CD4-positive, alpha-beta memory T cell (primary cell): ENCODE results near the gene KIAA1755. TPM values are rescaled to one million over a fixed set of nuclear protein-coding genes. Genes with fewer than 3 reads are reported as not detected.
"Not testable (repeated sequence)": the region's sequence is repeated elsewhere in the genome, so short reads cannot be mapped to it uniquely, and the experiment has no call there.

Source experiments
- CTCF ChIA-PET: fragments of 350-600 bp; sonication (Branson Sonifier 250); formaldehyde crosslinking; loops from one replicate; lab custom pipeline; 2021; ENCODE audit warnings: inconsistent platforms; ENCODE audit not compliant: partially characterized antibody; lab: Charles Lee
- POLR2A ChIA-PET: fragments of 350-600 bp; sonication (Branson Sonifier 250); formaldehyde crosslinking; loops from one replicate; lab custom pipeline; 2021; ENCODE audit not compliant: partially characterized antibody; lab: Charles Lee
- DNase-seq, 5 donors: peaks; one replicate each; pipeline versions ENCODE4 v3.0.0 to v3.0.0-alpha.2; 2020 to 2022; ENCODE audit warnings: mixed read lengths in 1 of 5
- H3K27ac ChIP-seq: one replicate; pipeline ENCODE4 v1.7.0; 2013; ENCODE audit warnings: low read depth, low read length
- H3K27me3 ChIP-seq: 2 replicates; pipeline ENCODE4 v1.7.0; 2013; ENCODE audit warnings: mild to moderate bottlenecking, low read length, moderate library complexity; ENCODE audit not compliant: insufficient read depth
- H3K36me3 ChIP-seq: 2 replicates; pipeline ENCODE4 v1.7.0; 2013; ENCODE audit warnings: mild to moderate bottlenecking, low read length, moderate library complexity; ENCODE audit not compliant: insufficient read depth
- H3K4me1 ChIP-seq: 2 replicates; pipeline ENCODE4 v1.7.0; 2013; ENCODE audit warnings: mild to moderate bottlenecking, low read length, moderate library complexity; ENCODE audit not compliant: insufficient read depth
- H3K4me3 ChIP-seq, 2 donors: one replicate each; pipeline ENCODE4 v1.7.0; 2013; ENCODE audit warnings: low read length in 2 of 2, mild to moderate bottlenecking in 1 of 2
- H3K9me3 ChIP-seq, 2 donors: one replicate each; pipeline ENCODE4 v1.7.0; 2013; ENCODE audit warnings: low read length in 2 of 2, control low read depth in 1 of 2; ENCODE audit not compliant: control insufficient read depth in 1 of 2
- H3K27ac Mint-ChIP-seq, 7 donors: one replicate each; pipeline ENCODE4 v1.8.0; 2020 to 2021; ENCODE audit warnings: mixed read lengths in 7 of 7, mild to moderate bottlenecking in 6 of 7, inconsistent platforms in 3 of 7, moderate library complexity in 3 of 7
- H3K27me3 Mint-ChIP-seq, 2 donors: one replicate each; pipeline ENCODE4 v1.8.0; 2020 to 2021; ENCODE audit warnings: mixed read lengths in 2 of 2
- H3K36me3 Mint-ChIP-seq, 2 donors: one replicate each; pipeline ENCODE4 v1.8.0; 2020 to 2021; ENCODE audit warnings: mixed read lengths in 2 of 2, inconsistent platforms in 1 of 2, mild to moderate bottlenecking in 1 of 2
- H3K4me1 Mint-ChIP-seq, 4 donors: one replicate each; pipeline ENCODE4 v1.8.0; 2020 to 2021; ENCODE audit warnings: mixed read lengths in 4 of 4, mild to moderate bottlenecking in 1 of 4
- H3K4me3 Mint-ChIP-seq, 8 donors: one replicate each; pipeline ENCODE4 v1.8.0; 2020 to 2021; ENCODE audit warnings: mixed read lengths in 8 of 8, mild to moderate bottlenecking in 7 of 8, moderate library complexity in 6 of 8, inconsistent platforms in 3 of 8
- H3K9me3 Mint-ChIP-seq, 8 donors: one replicate each; pipeline ENCODE4 v1.8.0; 2020 to 2021; ENCODE audit warnings: mixed read lengths in 8 of 8, mild to moderate bottlenecking in 5 of 8, inconsistent platforms in 3 of 8, moderate library complexity in 1 of 8
- intact Hi-C: fragments of 100-400 bp; cut with micrococcal nuclease; formaldehyde crosslinking; loops from one replicate; pipeline ENCODE4 v1.15.1; 2023
- polyA plus RNA-seq, 2 donors: library from polyadenylated mRNA; unstranded; fragments of 300-500 nt; fragmentation: Illumina TruSeq; gene quantifications; one replicate each; pipeline ENCODE4 v1.2.3, GENCODE V29; 2021
- total RNA-seq, 2 experiments: library from RNA; stranded (reverse); gene quantifications; one replicate each; pipeline ENCODE4 v1.2.3, GENCODE V29; 2021

The KIAA1755 gene
- total and polyA plus RNA-seq, 4 experiments from 2014 or later, result not detected

GRCh38 chr20:38252292-38253288 lies 7.9 kb downstream of the KIAA1755 start:
- POLR2A ChIA-PET, result no interaction called here
- Mint-ChIP-seq H3K9me3 (no peaks in the 10 kb centered on the region), H3K27me3 (peaks cover 8 to 10% of the 10 kb centered on the region in 2 donors), H3K4me1 (no peaks in the 10 kb centered on the region), H3K27ac (no peak overlapping the region), H3K36me3 (no peaks in the 10 kb centered on the region), H3K4me3 (no peak overlapping the region)
- Histone ChIP-seq H3K27me3 (no peaks in the 10 kb centered on the region), H3K4me1 (no peaks in the 10 kb centered on the region), H3K36me3 (no peaks in the 10 kb centered on the region), H3K9me3 (no peaks in the 10 kb centered on the region), H3K27ac (no peak overlapping the region), H3K4me3 (no peak overlapping the region)
- CTCF ChIA-PET, result no interaction called here
- DNase-seq, result no peak
- intact Hi-C loops, result no loop called here

- H3K4me1 ChIP-seq, intact Hi-C loops, H3K36me3 Mint-ChIP-seq: not testable (repeated sequence)
Measured at GRCh38 chr20:38251441-38251840, 9.1 kb downstream of the KIAA1755 start.

GRCh38 chr20:38250609-38251008 lies 9.9 kb downstream of the KIAA1755 start:
- H3K4me3 ChIP-seq, result no peak overlapping the region
- H3K4me1 Mint-ChIP-seq, result no peaks in the 10 kb centered on the region
- H3K36me3 ChIP-seq, result no peaks in the 10 kb centered on the region
- no peak overlapping the region for H3K27ac ChIP-seq
- H3K4me3 Mint-ChIP-seq, result no peak overlapping the region
- CTCF ChIA-PET, result no interaction called here
- no peak for DNase-seq
- no peak overlapping the region for H3K27ac Mint-ChIP-seq
- H3K27me3 ChIP-seq, result no peaks in the 10 kb centered on the region
- H3K27me3 Mint-ChIP-seq, result peaks cover 7 to 10% of the 10 kb centered on the region in 2 donors
- H3K4me1 ChIP-seq, result no peaks in the 10 kb centered on the region
- H3K9me3 ChIP-seq, result no peaks in the 10 kb centered on the region
- H3K36me3 Mint-ChIP-seq, result no peaks in the 10 kb centered on the region
- POLR2A ChIA-PET, result no interaction called here
- H3K9me3 Mint-ChIP-seq, result peaks cover 0 to 6% (median 0%) of the 10 kb centered on the region in 8 donors
- intact Hi-C loops, result no loop called here

More at GRCh38 chr20:38251441-38251840, 9.1 kb downstream of the KIAA1755 start:
- H3K36me3 ChIP-seq, H3K9me3 ChIP-seq, H3K27me3 ChIP-seq, H3K4me1 Mint-ChIP-seq, H3K4me3 ChIP-seq, H3K27ac Mint-ChIP-seq, H3K27me3 Mint-ChIP-seq, H3K4me3 Mint-ChIP-seq, DNase-seq, H3K27ac ChIP-seq, POLR2A ChIA-PET, CTCF ChIA-PET, H3K9me3 Mint-ChIP-seq: not testable (repeated sequence)

DNA sequence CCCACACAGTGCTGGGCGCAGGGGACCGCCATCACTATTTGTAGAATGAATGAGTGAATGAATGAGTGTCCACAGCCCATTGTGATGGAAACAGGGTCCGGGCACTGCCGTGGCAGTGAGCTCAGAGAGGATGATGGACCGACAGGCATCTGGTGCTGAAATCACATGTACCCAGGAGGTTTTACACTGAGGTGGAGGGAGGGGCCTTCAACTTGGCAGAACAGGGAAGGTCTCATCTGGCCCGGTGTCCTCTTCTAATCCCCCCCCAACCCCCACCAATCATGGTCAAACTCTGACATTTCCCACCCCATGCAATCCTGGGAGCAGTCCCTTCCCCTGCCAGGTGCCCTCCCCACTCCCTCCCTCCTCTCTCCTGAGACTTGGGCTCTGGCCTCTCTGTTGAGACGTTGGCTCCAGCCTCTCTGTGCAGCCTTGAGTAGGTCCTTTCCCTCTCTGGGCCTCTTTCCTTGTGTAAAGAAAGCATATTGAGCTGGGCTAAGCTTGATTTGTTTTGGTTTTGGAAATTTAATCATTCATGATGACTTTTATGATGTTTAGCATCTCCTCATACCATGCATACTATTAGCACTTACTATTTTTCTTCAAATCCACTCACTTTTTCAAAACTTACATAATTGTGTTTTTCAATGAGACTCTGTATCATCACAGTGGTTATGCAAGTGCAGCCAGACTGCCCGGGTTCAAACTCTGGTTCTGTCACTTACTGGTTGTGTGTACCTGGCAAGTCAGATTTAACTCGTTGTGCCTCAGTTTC lies 10.8 kb downstream of the KIAA1755 start:
- no peak overlapping the region for H3K4me3 Mint-ChIP-seq

GRCh38 chr20:38248133-38248532 lies 12.4 kb downstream of the KIAA1755 start:
- Histone ChIP-seq H3K27me3 (no peaks in the 10 kb centered on the region), H3K4me1 (no peaks in the 10 kb centered on the region), H3K27ac (no peak overlapping the region), H3K36me3 (no peaks in the 10 kb centered on the region), H3K9me3 (no peaks in the 10 kb centered on the region), H3K4me3 (no peak overlapping the region)
- Mint-ChIP-seq H3K27ac (no peak overlapping the region), H3K4me3 (no peak overlapping the region), H3K4me1 (no peaks in the 10 kb centered on the region), H3K9me3 (peaks cover 3 to 30% (median 14%) of the 10 kb centered on the region in 8 donors), H3K36me3 (peaks cover 0 to 3% of the 10 kb centered on the region in 2 donors), H3K27me3 (peaks cover 8 to 11% of the 10 kb centered on the region in 2 donors)
- DNase-seq, result no peak
- ChIA-PET POLR2A (no interaction called here), CTCF (no interaction called here)
- intact Hi-C loops, result no loop called here

More for the DNA sequence above, 10.8 kb downstream of the KIAA1755 start:
- POLR2A ChIA-PET, result no interaction called here
- H3K27ac ChIP-seq, result no peak overlapping the region
- H3K4me1 ChIP-seq, result no peaks in the 10 kb centered on the region
- Mint-ChIP-seq H3K27ac (no peak overlapping the region), H3K36me3 (peaks cover 0 to 3% of the 10 kb centered on the region in 2 donors), H3K9me3 (peaks cover 0 to 14% (median 5%) of the 10 kb centered on the region in 8 donors), H3K4me1 (no peaks in the 10 kb centered on the region), H3K27me3 (peaks cover 6 to 8% of the 10 kb centered on the region in 2 donors)
- no peak overlapping the region for H3K4me3 ChIP-seq
- CTCF ChIA-PET, result no interaction called here
- intact Hi-C loops, result no loop called here
- no peaks in the 10 kb centered on the region for H3K9me3 ChIP-seq
- H3K36me3 ChIP-seq, result no peaks in the 10 kb centered on the region
- H3K27me3 ChIP-seq, result no peaks in the 10 kb centered on the region
- no peak for DNase-seq

- intact Hi-C loops, POLR2A ChIA-PET, CTCF ChIA-PET, H3K9me3 ChIP-seq, H3K27ac ChIP-seq, H3K27ac Mint-ChIP-seq, H3K4me1 ChIP-seq, H3K4me1 Mint-ChIP-seq, H3K27me3 ChIP-seq, H3K4me3 Mint-ChIP-seq, H3K36me3 ChIP-seq, DNase-seq, H3K4me3 ChIP-seq, H3K36me3 Mint-ChIP-seq: not testable (repeated sequence)
- peaks cover 8 to 11% of the 10 kb centered on the region in 2 donors for H3K27me3 Mint-ChIP-seq
- H3K9me3 Mint-ChIP-seq, result peaks cover 3 to 34% (median 18%) of the 10 kb centered on the region in 8 donors
Measured at GRCh38 chr20:38247725-38248124, 12.8 kb downstream of the KIAA1755 start.

DNA sequence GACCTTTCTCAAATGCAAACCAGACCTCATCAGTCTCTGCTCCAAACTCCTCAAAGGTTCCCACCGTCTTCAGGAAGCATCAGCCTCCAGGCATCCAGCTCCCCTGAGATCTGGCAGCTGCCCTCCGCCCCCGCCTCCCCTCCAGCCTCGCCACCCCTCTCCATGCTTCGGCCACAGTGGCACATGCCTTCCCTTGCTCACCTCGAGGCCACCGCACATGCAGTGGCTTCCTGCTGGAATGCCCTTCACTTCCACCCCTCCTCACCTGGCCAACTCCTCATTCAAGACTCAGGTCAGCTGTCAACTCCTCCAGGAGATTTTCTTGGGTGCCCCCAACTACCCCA lies 13.4 kb downstream of the KIAA1755 start:
- Mint-ChIP-seq H3K4me1 (no peaks in the 10 kb centered on the region), H3K36me3 (peaks cover 0 to 3% of the 10 kb centered on the region in 2 donors), H3K9me3 (peaks cover 6 to 40% (median 23%) of the 10 kb centered on the region in 8 donors), H3K4me3 (no peak overlapping the region), H3K27ac (no peak overlapping the region), H3K27me3 (peaks cover 8 to 9% of the 10 kb centered on the region in 2 donors)
- H3K9me3 ChIP-seq, result peaks cover 0 to 1% of the 10 kb centered on the region in 2 donors
- intact Hi-C loops, result no loop called here
- H3K4me1 ChIP-seq, result no peaks in the 10 kb centered on the region
- H3K36me3 ChIP-seq, result no peaks in the 10 kb centered on the region
- DNase-seq, result no peak
- POLR2A ChIA-PET, result no interaction called here
- H3K27ac ChIP-seq, result no peak overlapping the region
- CTCF ChIA-PET, result no interaction called here
- no peaks in the 10 kb centered on the region for H3K27me3 ChIP-seq
- H3K4me3 ChIP-seq, result no peak overlapping the region
